Stimulated activated naive CD8-positive, alpha-beta T cell treated with anti-CD3 and anti-CD28 coated beads, Interleukin-15, Interleukin-2, amounts not matched to agents 100 ng/mL and 50 ng/mL, for 24 hours (primary cell): ENCODE measurements around the gene CDH13.

ENCODE experiments used
- H3K27ac Mint-ChIP-seq: one replicate; pipeline ENCODE4 v1.8.0; 2021; ENCODE audit warnings: mild to moderate bottlenecking, mixed read lengths
- H3K27me3 Mint-ChIP-seq: one replicate; pipeline ENCODE4 v1.8.0; 2021; ENCODE audit warnings: mixed read lengths
- H3K36me3 Mint-ChIP-seq: one replicate; pipeline ENCODE4 v1.8.0; 2021; ENCODE audit warnings: low read depth, mixed read lengths
- H3K4me1 Mint-ChIP-seq: one replicate; pipeline ENCODE4 v1.8.0; 2021; ENCODE audit warnings: low read depth, mixed read lengths
- H3K4me3 Mint-ChIP-seq: one replicate; pipeline ENCODE4 v1.8.0; 2021; ENCODE audit warnings: mild to moderate bottlenecking, mixed read lengths
- H3K9me3 Mint-ChIP-seq: one replicate; pipeline ENCODE4 v1.8.0; 2021; ENCODE audit warnings: mixed read lengths

The CDH13 gene

GRCh38 chr16:83807710-83808572 lies 1181.2 kb downstream of the CDH13 start, which contains the start of gene HSBP1:
Gene HSBP1, plus strand, starts transcription at chr16:83807978. Its CDS starts 99 bp downstream, at chr16:83808077.
- Mint-ChIP-seq H3K36me3 (peaks cover 43% of the 10 kb centered on the region), H3K4me3 (peak within 1 kb of the TSS; percentile 97), H3K4me1 (peaks cover 50% of the 10 kb centered on the region), H3K9me3 (no peaks in the 10 kb centered on the region), H3K27me3 (no peaks in the 10 kb centered on the region), H3K27ac (peak within 1 kb of the TSS; percentile 89)

GRCh38 chr16:83808573-83809014 lies 1181.8 kb downstream of the CDH13 start:
- peaks cover 46% of the 10 kb centered on the region for H3K36me3 Mint-ChIP-seq
- H3K9me3 Mint-ChIP-seq = no peaks in the 10 kb centered on the region
- H3K27me3 Mint-ChIP-seq = no peaks in the 10 kb centered on the region
- peaks cover 50% of the 10 kb centered on the region for H3K4me1 Mint-ChIP-seq
- H3K27ac Mint-ChIP-seq = peak overlapping the region; percentile 89
- peak overlapping the region; percentile 97 for H3K4me3 Mint-ChIP-seq

- H3K4me1 Mint-ChIP-seq = peaks cover 50% of the 10 kb centered on the region
- H3K4me3 Mint-ChIP-seq = peak overlapping the region; percentile 97
- no peaks in the 10 kb centered on the region for H3K9me3 Mint-ChIP-seq
- H3K27ac Mint-ChIP-seq = peak overlapping the region; percentile 89
- H3K27me3 Mint-ChIP-seq = no peaks in the 10 kb centered on the region
- peaks cover 46% of the 10 kb centered on the region for H3K36me3 Mint-ChIP-seq
Observed at GRCh38 chr16:83809092-83809491, 1182.3 kb downstream of the CDH13 start.

- Mint-ChIP-seq H3K4me1 (peaks cover 49% of the 10 kb centered on the region), H3K27ac (peak overlapping the region; percentile 10), H3K4me3 (peak overlapping the region; percentile 36), H3K9me3 (no peaks in the 10 kb centered on the region), H3K36me3 (peaks cover 46% of the 10 kb centered on the region), H3K27me3 (no peaks in the 10 kb centered on the region)
Observed at GRCh38 chr16:83810901-83811300, 1184.1 kb downstream of the CDH13 start.

GRCh38 chr16:83813823-83814658 lies 1187.3 kb downstream of the CDH13 start:
- H3K36me3 Mint-ChIP-seq = peaks cover 38% of the 10 kb centered on the region
- no peak overlapping the region for H3K4me3 Mint-ChIP-seq
- H3K4me1 Mint-ChIP-seq = peaks cover 29% of the 10 kb centered on the region
- peak overlapping the region; percentile 52 for H3K27ac Mint-ChIP-seq
- H3K9me3 Mint-ChIP-seq = no peaks in the 10 kb centered on the region
- no peaks in the 10 kb centered on the region for H3K27me3 Mint-ChIP-seq

GRCh38 chr16:83814659-83814985 lies 1187.9 kb downstream of the CDH13 start:
- Mint-ChIP-seq H3K27me3 (no peaks in the 10 kb centered on the region), H3K9me3 (no peaks in the 10 kb centered on the region), H3K4me1 (peaks cover 24% of the 10 kb centered on the region), H3K36me3 (peaks cover 33% of the 10 kb centered on the region), H3K4me3 (no peak overlapping the region), H3K27ac (no peak overlapping the region)

- Mint-ChIP-seq H3K9me3 (no peaks in the 10 kb centered on the region), H3K4me1 (no peaks in the 10 kb centered on the region), H3K36me3 (peaks cover 12% of the 10 kb centered on the region), H3K27ac (no peak overlapping the region), H3K27me3 (no peaks in the 10 kb centered on the region), H3K4me3 (no peak overlapping the region)
Observed at GRCh38 chr16:83817022-83817421, 1190.3 kb downstream of the CDH13 start.

- Mint-ChIP-seq H3K27ac (no peak overlapping the region), H3K9me3 (no peaks in the 10 kb centered on the region), H3K36me3 (no peaks in the 10 kb centered on the region), H3K27me3 (no peaks in the 10 kb centered on the region), H3K4me3 (no peak overlapping the region), H3K4me1 (no peaks in the 10 kb centered on the region)
Observed at GRCh38 chr16:83818276-83818675, 1191.5 kb downstream of the CDH13 start.

- H3K36me3 Mint-ChIP-seq = no peaks in the 10 kb centered on the region
- H3K4me3 Mint-ChIP-seq = no peak overlapping the region
- no peaks in the 10 kb centered on the region for H3K9me3 Mint-ChIP-seq
- H3K27ac Mint-ChIP-seq = no peak overlapping the region
- H3K27me3 Mint-ChIP-seq = no peaks in the 10 kb centered on the region
- no peaks in the 10 kb centered on the region for H3K4me1 Mint-ChIP-seq
Observed at GRCh38 chr16:83819361-83819760, 1192.6 kb downstream of the CDH13 start.

- Mint-ChIP-seq H3K9me3 (no peaks in the 10 kb centered on the region), H3K4me3 (no peak overlapping the region), H3K36me3 (no peaks in the 10 kb centered on the region), H3K27me3 (no peaks in the 10 kb centered on the region), H3K27ac (no peak overlapping the region), H3K4me1 (peaks cover 3% of the 10 kb centered on the region)
Observed at GRCh38 chr16:83826146-83826913, 1199.6 kb downstream of the CDH13 start.

- no peaks in the 10 kb centered on the region for H3K27me3 Mint-ChIP-seq
- no peak overlapping the region for H3K27ac Mint-ChIP-seq
- no peaks in the 10 kb centered on the region for H3K9me3 Mint-ChIP-seq
- H3K36me3 Mint-ChIP-seq = no peaks in the 10 kb centered on the region
- no peak overlapping the region for H3K4me3 Mint-ChIP-seq
- H3K4me1 Mint-ChIP-seq = peaks cover 8% of the 10 kb centered on the region
Observed at GRCh38 chr16:83830091-83830768, 1203.5 kb downstream of the CDH13 start.

- no peaks in the 10 kb centered on the region for H3K9me3 Mint-ChIP-seq
- peaks cover 12% of the 10 kb centered on the region for H3K4me1 Mint-ChIP-seq
- no peak overlapping the region for H3K4me3 Mint-ChIP-seq
- peaks cover under 1% of the 10 kb centered on the region for H3K27me3 Mint-ChIP-seq
- H3K27ac Mint-ChIP-seq = no peak overlapping the region
- no peaks in the 10 kb centered on the region for H3K36me3 Mint-ChIP-seq
Observed at GRCh38 chr16:83830769-83831455, 1204.1 kb downstream of the CDH13 start.

GRCh38 chr16:83831456-83831987 lies 1204.8 kb downstream of the CDH13 start:
- Mint-ChIP-seq H3K4me1 (peaks cover 17% of the 10 kb centered on the region), H3K9me3 (no peaks in the 10 kb centered on the region), H3K27me3 (peaks cover 6% of the 10 kb centered on the region), H3K4me3 (no peak overlapping the region), H3K36me3 (no peaks in the 10 kb centered on the region), H3K27ac (no peak overlapping the region)
